GM20000 (cell line): ENCODE measurements around the gene ISLR.

Experiments
- DNase-seq: peaks from one replicate; pipeline ENCODE4 v3.0.0; 2012; ENCODE audit warnings: low spot score
- CTCF ChIP-seq: IDR thresholded peaks from 2 replicates; pipeline ENCODE4 v1.5.1; 2012; ENCODE audit warnings: mild to moderate bottlenecking, control low read depth; ENCODE audit errors: extremely low read depth, missing control alignments

ISLR gene

DNA sequence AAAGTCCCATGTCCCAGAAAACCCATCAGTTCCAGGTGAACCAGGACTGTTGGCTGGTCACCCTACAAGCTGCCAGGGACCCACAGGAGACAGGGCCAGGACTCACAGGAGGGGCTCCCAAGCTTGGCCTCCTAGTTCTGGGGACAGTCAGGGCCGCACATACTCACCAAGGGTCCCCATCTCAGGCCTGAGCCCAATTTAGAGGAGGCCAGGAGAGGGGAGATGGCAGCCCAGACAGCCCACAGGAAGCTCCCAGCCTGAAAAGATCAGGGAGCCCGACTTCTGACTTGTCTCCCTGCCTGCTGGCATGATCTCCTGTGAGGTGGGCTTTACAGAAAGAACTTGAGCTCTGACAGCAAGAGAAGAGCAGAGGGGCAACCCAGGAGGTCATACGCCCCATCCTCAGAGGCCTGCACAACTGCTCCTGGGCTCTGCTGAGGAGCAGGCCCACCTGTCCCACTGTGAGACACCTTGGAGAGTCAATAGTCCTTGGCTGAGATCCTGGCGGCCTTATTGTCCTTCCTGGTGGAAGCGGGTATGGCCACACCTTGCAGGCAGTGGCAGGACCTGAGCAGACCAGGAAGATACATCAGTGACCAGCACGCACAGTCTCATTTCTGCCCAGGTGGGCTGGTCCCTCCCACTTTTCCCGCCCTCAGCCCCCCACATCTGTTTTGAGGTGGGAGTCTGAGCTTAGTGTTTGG, 2.5 kb upstream of the ISLR start:
- no peak for TF ChIP-seq CTCF
- no peak for DNase-seq

- no peak for DNase-seq
- no peak for TF ChIP-seq CTCF
Measured at GRCh38 chr15:74171965-74172541, 1.5 kb upstream of the ISLR start.

- no peak for DNase-seq
- no peak for TF ChIP-seq CTCF
Measured at GRCh38 chr15:74172701-74173379, 670 bp upstream of the ISLR start.

GRCh38 chr15:74174219-74174957, 878 bp downstream of the ISLR start:
- TF ChIP-seq CTCF: no peak

GRCh38 chr15:74174958-74175253, 1.4 kb downstream of the ISLR start:
- TF ChIP-seq CTCF: no peak
- DNase-seq: no peak

More at GRCh38 chr15:74174219-74174957, 878 bp downstream of the ISLR start:
- DNase-seq: no peak

- TF ChIP-seq CTCF: no peak
- no peak for DNase-seq
Measured at GRCh38 chr15:74175271-74176191, 2.0 kb downstream of the ISLR start.
